Stimulated activated CD8-positive, alpha-beta memory T cell treated with anti-CD3 and anti-CD28 coated beads, Interleukin-15, amount 100 ng/mL, for 4 hours (primary cell): ENCODE measurements around the gene ZBTB7C.

Experiments used
- DNase-seq, 2 donors: peaks; one replicate each; pipeline ENCODE4 v3.0.0-alpha.2; 2020; ENCODE audit warnings: low read depth in 2 of 2

Gene ZBTB7C

DNA sequence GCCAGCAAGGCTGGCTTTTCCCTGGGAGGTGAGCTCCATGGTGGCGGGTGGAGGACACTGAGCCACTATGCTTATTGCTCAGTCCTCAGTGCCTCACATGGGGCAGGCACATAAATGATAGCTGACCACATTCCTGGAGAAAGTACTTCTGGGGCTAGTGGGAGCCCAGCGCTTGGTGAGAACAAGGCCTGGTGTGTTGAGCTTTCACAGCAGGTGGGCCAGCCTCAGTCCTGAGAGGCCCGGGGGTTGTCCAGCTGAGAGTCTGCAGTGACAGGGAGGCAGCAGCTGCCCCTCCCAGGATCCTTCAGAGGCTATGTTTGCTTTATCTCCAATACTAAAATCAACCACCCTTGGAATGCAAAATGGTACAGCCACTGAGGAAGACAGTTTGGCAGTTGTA, 217.7 kb downstream of the ZBTB7C start:
- DNase-seq: no peak

GRCh38 chr18:48190994-48191393, 218.2 kb downstream of the ZBTB7C start:
- DNase-seq: no peak

GRCh38 chr18:48188609-48189008, 220.6 kb downstream of the ZBTB7C start:
- no peak for DNase-seq

DNA sequence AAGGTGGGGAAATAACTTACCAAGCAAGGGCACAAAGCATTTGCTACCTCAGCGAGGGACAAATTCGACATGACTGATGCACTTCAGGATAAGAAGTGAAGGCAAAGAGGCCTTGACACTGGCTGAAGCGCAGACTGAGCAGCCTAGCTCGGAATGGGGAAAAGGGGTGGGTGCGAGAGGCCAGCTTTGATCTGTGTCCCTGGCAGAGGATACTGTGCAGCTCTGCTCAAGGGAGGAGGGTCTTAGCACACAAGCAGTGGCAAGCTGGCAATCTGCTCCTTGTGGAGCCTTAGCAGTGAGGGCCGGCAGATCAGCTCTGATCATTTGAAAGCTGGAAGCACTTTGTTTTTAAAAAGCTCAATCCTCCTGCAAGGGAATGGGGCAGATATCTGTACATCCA, 222.3 kb downstream of the ZBTB7C start:
- DNase-seq: no peak

DNA sequence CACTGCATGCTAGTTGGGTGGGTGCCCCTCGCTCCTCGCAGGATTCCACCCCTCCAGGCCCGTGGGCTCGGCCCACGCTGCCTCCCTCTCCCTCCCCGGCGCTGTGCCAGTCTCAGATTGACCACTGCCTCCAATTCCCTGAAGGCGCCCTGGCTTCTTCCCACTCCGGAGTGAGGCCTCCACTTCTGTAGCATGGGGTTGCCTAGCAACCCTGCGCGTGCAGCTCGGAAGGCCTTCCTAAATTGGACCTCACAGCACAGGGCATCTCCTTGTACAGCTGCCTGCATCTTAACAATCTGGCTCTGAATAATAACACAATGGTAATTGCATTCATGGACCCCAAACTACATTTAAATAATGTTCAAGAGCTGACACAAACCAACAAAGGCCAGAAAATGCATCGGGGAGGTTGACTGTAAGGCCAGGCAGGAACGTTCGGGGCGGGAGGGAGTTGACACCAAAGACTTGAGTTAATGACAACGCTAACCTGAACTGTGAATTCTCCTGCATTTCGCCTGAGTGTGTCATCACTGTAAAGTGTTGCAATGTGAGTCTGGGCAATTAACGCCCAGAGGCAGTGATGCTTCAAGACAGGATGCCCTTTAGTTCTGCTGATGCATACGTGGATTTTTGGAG, 222.9 kb downstream of the ZBTB7C start:
- DNase-seq: no peak

DNA sequence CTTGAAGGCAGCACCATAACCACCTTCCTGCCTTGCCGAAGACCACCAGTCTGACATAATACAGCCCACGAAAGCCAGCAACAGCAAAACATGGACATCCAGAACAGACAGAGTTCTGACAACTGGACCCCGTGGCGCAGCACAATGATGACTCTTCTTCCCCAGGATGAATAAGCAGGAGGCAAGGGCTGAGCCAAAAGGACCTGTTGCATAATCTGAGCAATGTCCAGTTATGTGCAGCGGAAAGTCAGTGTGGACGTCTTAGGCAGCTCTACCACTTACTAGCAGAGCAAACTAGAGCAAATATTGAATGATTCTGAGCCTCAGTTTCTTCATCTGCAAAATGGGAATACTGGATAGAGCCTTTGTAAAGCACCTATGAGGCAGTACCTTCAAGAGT, 225.1 kb downstream of the ZBTB7C start:
- no peak for DNase-seq

GRCh38 chr18:48183613-48184012, 225.6 kb downstream of the ZBTB7C start:
- DNase-seq: no peak

DNA sequence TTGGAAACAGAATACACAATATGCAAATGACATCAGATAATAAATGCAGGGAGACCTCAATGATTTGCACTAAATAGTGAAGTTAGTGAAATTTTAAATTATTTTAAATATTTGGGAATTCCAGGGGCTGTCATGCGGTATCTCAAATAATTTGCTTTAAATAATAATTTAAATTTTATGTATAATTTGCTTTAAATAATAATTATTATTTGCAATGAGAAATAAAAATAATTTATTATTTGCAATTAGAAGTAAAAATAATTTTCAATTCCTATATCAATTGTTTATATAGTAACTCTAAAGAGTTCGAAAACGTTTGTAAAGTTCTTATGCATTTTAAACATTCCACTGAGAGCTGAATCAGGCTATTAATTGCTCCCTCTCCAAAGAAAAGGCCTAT, 226.4 kb downstream of the ZBTB7C start:
- DNase-seq: no peak

GRCh38 chr18:48181857-48182256, 227.3 kb downstream of the ZBTB7C start:
- no peak for DNase-seq

DNA sequence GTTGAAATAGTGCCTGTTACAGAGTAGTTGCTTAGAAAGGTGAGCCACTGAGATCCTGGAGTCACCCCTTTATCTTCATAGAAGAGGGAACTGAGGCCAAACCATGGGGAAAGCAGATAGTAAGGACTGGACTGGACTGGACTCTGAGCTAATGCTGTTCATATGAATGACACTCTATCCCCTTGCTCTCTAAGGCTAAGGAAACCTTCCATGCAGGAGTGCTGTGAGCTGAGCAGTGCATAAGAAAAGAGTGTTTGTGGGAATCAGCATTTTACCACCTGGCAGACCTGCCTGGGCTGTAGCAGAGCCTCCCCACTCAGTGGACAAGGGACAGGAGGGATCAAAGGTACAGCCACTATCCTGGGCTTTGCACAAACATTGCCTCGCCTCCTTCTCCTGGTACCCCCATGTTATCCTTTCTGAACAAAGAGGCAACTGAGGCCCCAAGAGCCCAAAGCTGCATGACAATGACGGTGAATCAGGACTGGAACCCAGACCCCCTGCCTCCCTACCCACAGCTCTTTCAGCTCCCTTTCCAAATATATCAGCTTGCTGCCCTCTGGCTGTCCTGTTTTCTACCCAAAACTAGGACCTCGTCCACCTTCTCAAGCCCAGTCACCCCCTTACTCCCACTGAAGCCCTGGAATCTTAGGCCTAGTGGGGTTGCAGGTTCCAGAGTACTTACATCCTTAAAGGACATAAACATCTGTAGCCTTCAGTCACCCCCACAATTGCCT, 227.9 kb downstream of the ZBTB7C start:
- no peak for DNase-seq

GRCh38 chr18:48179666-48180065, 229.5 kb downstream of the ZBTB7C start:
- no peak for DNase-seq

- DNase-seq: no peak
These were observed 230.2 kb downstream of the ZBTB7C start for GRCh38 chr18:48179001-48179400.

- DNase-seq: no peak
These were observed 232.3 kb downstream of the ZBTB7C start for GRCh38 chr18:48176909-48177308.

DNA sequence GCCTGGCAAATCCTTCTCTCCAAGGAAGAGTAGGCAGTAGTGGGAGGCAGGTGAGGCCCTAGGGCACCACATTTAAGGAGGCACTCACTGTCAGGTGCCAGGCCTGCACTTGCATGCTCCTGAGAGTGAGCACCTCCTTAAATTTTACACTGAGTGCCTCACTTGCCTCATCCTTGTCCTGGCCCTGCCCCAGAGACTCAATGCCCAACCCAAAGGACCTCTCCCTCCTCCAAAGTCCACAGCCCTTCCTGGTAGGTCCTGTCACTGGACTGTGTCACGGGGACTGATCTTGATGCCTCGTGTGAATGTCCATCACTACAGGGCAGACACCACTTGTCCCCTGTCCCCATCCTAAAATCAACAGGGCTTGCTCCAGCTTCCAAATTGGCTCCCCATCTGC, 235.6 kb downstream of the ZBTB7C start:
- DNase-seq: no peak

DNA sequence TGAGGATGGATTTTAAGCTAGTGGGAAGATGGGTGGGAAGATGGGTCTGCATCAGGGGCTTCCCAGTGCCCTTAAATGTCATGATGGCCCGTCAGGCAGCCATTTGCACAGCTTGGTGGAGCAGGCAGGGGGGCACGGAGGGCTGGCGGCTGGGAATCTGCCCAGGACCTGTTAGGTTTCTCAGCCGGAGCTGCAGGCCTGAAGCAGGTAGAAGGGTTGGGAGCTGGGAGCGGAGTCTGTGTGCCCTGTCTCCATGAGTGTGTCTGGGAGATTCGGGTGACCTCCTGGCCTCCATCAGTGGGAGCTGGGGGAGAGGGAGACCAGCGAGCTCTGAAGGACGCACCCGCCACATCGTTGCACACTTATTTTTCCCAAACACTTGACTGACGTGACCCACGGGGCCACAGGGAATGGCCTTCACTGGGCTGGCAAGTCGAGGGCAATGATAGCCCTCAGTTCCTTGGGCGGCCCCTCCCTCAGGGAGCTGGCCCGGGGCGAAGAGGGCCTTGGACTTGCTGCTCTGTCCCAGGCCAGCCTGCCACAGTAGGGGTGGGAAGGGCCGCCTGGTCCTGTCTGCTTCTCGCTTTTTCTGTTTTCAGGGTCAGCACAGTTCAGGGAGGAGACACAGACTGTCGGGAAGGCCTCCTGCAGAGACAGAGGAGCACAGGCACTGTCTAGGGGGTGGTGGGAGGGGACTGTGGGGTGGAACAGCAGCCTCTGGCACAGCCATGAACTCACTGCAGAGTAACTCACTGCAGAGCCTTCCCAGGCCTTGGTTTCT, 236.8 kb downstream of the ZBTB7C start:
- DNase-seq: no peak

DNA sequence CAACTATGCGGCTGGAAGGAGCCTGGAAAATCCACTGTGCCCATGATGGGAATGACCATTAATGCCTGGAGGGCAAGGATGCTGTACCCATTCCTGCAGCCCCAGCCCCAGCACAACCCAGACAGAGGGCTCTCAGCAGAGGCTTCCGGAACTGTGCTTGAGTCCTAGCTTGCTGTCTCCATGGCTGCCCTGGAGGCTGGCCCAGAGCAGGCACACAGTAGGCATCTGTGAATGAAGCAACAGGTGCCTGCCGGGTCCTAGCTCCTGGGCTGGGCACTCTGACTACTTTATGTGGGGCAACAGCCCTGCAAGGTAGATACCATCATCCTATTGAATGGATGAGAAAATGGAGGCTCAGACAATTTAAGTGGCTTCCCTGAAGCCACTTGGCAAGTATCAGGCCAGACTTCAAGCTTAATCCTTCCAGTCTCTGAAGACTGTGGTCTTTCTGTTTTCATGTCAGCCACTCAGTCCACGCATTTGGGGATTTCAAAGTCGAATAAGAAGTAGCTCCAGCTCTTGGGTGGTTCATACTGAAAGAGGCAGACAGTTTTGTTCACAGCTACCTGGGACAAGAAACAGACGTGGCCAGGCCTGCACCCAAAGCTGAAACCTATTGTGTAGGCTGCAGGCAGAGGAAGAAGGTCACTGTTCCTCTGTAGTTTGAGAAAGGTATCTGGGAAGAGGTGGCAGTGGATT, 237.5 kb downstream of the ZBTB7C start:
- no peak for DNase-seq

- DNase-seq: no peak
These were observed 238.5 kb downstream of the ZBTB7C start for GRCh38 chr18:48170651-48171050.

DNA sequence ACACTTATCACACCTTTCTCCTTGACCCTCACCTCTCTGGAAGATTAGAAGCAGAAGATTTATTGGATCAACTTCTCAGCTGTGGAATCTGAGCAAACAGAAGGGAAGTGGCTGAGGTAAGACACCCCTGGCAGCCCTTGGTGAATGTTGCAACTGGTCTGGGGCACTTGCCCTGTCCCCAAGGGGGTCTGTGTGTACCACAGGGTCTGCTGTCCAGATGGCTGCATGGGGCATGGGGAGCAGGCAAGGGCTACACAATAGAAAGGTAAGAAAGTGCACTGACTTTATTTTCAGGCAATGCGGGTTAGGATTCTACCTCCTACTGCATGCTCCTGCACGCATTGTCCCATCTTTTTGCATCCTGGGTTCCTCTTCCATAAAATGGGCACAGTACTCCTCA, 240.3 kb downstream of the ZBTB7C start:
- DNase-seq: no peak

DNA sequence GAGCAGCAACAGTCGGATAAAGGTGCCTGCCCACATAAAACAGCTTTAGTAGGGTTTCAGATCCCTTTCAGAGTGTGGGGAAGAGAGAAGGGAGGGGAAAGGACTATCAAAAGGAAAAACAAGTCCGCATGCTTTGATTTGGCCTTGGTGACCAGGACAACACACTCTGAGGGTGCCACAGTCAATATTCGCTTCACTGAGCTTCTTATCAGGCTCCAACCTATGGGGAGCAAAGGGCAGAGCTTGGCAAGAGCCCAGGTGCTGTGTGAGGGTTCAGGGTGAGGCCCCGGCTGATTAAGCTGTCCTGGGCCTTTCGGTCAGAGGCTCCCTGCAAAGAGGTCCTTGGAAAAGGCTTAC, 241.3 kb downstream of the ZBTB7C start:
- no peak for DNase-seq

DNA sequence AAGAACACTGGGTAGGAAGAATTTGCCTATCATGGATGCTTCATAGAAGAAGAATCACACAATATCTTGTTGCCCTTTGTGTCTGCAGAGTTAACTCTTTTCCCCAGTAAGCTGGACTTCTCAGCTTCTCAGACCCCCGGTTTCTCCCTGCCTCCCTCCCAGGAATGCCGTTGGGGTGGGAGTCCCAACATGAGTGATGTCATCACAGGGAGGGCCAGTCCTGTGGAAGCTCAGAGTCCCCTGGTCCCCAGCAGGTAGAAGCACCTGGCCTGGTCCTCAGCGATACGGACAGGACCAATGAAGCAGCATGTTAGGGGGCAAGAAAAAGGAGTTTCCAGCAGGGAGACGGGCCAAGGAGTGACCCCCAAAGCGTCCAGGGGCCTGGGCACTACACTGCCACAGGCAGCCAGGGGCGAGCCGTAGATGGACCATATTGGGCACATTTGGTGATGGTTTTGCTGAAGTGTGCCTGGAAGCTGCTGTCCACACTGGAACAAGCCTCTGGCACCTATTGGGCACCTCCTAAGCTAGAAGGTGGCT, 242.8 kb downstream of the ZBTB7C start:
- no peak for DNase-seq

DNA sequence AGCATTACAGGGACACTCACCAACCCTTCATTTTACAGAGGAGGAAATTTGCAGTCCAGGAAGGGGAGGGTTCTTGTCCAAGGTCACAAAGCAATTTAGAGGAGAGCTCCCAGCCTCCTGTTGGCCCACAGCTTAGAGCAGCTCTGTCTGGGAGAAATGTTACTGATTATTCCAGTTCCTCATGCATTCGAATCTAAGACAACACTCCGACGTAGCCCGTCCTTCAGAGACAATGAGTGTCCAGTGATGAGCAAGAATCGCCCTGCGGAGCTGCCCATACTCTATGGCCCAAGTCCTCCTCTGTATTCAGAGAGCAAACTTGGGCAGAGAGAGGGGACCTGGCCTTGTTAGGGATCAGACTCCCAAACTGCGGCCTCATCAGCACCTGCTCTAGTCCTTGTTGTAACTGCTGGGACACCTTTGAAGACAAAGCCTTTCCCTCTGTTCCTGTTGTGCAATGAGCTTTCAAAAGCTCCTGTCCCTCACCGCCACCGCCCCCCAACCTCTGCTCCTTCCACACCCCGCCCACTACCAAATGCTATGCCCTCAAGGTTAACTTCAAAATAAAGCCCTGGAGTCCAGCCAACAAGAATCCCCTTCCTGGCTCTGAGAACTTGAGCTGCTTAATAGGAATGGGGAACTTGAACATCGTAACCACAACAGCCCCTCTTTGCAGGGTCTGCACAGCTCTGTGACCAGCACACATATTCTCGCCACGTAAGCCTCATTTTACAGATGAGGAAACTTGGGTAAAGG, 243.9 kb downstream of the ZBTB7C start:
- DNase-seq: no peak
